ENCODE measurements around the gene ATP6V1G2.
A peak's percentile ranks its signal among the peaks of the same experiment; 100 is the strongest.

Gene ATP6V1G2

GRCh38 chr6:31546958-31547726 lies 734 bp upstream of the ATP6V1G2 start, which contains the start of gene NFKBIL1:
Gene NFKBIL1, plus strand, starts transcription at chr6:31547608. Its CDS starts 87 bp downstream, at chr6:31547695.
- DNase-seq, result peak; percentile 96

GRCh38 chr6:31545291-31545690 lies 1.1 kb downstream of the ATP6V1G2 start:
- no peak for DNase-seq

DNA sequence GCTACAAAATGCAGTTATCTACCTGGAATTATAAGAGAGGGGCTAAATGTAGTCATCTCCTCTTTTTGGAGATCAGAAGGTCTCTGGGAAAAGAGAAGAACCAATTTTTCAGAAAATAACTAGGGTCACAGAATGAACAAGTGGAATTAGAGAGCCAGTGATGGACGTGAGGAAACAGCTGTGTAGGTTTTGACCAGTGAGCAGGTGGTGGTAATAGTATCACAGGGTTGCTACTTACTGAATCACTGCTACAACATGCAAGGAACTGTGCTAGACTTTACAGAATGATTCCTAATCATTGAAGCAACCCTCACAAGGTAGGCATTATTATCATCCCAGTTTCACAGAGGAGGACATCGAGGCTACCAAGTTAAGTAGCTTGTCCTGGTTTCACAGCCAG lies 1.7 kb downstream of the ATP6V1G2 start:
- DNase-seq, result no peak

DNA sequence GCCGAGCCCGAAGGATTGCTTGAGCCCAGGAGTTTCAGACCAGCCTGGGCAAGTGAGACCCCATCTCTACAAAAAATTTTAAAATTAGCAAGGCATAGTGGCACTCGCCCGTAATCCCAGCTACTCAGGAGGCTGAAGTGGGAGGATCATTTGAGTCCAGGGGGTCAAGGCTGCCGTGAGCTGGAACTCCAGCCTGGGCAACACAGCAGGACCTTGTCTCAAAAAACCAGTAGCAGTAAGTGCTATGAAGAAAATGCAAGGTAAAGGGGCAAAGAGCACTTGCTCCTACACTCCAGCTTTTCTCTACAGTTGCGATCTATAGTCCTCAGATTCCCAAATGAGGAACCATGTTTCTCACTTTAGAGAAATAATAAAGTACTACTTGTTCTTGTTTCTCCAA lies 2.8 kb downstream of the ATP6V1G2 start:
- DNase-seq, result no peak

DNA sequence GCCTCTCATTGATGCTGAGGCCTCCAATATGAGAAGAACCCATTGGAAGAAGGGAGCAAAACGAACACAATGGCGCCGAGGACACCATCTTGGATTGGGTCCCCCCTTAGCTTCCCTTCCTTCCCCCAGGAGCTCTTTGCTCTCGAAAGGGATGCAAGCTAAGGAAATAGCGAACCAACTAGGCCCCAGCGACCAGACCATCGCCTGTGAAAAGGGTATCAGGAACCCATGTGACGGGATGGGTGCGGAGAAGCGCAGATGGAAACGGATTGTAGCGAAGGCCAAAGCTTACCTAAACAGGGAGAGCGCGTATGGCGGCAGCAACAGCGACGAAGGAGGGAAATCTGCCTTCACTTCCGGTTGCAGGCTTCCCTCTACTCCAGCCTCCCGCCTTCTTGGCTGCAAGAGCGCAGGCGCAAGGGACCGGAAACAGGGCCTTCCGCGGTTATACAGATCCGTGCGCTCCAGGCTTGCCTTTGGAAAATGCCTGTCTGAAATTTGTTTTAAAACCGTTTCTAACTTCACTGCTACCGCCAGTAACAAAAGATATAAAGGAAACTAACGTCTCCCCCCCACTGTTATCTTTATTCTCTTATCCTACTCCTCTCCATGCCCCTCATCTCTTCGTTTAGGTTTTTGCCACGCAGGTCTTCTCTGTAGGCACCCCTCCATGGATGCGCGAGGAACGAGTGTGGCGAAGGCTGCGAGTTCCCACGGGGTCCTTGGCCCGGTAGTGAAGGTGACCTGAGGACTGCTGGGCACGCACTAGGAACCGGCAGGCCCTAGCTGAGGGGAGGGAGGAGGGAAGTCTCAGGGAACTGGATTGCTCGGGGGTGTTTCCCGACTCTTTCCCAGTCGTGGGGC lies 4.5 kb downstream of the ATP6V1G2 start, which contains the start of gene DDX39B:
DDX39B (minus strand) TSS at position 346 of the 864 bp plus-strand sequence. CDS start 1,471 bp downstream, outside the sequence.
- DNase-seq, result peak; percentile 79

DNA sequence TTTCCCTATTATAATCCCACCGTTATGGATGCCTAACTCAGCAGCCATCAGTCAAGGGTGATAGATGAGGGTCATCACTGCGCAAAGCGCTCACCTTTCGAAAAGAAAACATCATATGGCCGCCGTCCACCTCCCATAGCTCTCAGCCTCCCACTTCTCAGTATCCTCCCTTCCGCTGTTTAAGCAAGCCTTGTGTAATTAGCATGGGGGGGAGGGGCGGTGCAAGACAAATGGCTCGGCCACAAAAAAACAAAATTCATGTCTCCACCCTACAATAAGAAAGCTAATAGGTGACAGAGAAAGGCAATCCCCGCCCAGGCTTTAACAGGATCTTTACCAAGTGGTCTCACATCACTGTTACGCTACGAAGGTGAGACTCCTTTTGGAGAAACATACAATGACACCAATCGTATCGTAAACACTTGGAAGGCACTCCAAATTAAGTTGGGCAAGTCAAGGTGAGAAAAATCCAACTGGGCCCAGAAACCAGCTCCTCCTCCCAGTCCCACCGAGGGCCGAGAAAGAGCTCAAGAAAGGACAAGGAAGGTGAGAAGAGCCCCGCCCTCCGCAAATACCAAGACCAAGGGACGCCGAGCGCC lies 5.2 kb downstream of the ATP6V1G2 start:
- DNase-seq, result no peak

- DNase-seq, result no peak
These were observed 5.8 kb downstream of the ATP6V1G2 start for GRCh38 chr6:31540640-31541039.

DNA sequence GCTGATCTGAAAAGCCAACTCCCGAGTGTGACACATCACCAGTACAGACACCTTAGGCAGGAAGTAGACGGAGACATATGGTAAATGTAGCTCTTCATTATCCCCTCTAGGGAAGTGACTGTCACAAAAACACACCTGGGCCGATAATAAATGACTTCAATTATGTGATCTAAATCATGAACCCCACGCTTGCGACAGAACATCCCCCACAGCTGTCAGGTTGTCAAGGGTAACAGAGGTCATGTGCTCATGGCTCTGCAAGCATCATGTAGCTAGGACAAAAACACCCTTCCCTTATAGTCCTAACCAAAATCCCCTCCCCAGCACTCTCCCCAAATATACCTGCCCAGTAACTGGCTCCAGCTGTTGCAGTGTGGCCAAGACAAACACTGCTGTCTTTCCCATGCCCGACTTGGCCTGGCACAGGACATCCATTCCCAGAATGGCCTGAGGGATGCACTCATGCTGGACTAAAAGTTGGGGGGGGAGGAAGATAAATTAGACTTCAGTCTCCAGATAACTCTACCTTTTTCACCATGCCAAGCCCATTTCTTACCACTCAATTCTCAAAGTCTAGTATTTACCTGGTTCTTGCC lies 7.5 kb downstream of the ATP6V1G2 start:
- DNase-seq, result no peak

DNA sequence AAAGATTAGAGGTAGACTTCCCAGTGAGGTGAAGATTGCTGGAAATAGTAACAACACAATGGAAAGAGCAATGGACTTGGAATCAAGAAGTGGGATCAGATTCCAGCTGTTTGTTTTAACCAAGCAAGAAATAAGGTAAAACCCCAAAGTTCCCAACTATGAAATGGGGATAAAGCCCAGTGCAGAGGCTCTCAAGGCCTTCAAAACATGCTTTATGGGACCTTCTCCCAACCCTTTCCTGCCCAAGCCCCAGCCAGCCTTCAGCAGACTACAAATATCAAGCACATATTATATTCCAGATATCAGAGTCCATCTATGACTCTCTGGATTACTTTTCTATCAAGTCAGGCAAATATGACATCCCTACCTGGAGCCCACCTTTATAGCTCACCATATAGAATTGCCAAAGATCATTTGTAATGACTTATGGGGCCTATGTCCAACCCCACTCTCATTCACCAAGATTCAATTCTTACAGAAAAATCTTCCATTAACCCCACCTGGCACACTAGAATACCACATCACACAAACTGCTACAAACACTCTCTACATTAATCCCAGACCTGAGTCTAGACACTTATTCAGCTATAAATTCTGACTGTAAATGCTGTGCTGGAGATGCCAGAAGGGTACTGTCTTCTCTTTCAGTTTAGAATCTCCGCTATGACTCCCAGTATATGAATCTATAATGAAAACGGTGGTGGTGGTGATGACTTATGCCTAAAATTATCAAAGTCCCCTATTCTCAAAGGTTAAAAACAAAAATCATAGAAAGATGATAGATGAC lies 10.7 kb downstream of the ATP6V1G2 start:
- DNase-seq, result no peak

GRCh38 chr6:31534521-31535040 lies 11.8 kb downstream of the ATP6V1G2 start:
- no peak for DNase-seq

- no peak for DNase-seq
These were observed 12.4 kb downstream of the ATP6V1G2 start for GRCh38 chr6:31534011-31534410.

DNA sequence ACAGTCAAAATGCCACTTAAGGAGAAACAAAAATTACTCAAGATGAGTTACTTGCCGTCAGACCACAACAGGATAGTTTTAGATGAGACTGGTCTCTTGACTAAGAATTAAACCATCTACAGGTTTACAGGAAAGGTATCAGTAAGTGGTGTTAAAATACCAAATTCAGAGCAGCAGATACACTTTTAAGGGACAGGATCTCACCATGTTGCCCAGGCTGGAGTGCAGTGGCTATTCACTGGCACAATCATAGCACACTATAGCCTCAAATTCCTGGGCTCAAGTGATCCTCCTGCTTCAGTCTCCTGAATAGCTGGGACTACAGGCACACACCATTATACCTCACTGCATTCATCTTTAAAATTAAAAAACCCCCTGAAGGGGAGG lies 13.0 kb downstream of the ATP6V1G2 start:
- no peak for DNase-seq

DNA sequence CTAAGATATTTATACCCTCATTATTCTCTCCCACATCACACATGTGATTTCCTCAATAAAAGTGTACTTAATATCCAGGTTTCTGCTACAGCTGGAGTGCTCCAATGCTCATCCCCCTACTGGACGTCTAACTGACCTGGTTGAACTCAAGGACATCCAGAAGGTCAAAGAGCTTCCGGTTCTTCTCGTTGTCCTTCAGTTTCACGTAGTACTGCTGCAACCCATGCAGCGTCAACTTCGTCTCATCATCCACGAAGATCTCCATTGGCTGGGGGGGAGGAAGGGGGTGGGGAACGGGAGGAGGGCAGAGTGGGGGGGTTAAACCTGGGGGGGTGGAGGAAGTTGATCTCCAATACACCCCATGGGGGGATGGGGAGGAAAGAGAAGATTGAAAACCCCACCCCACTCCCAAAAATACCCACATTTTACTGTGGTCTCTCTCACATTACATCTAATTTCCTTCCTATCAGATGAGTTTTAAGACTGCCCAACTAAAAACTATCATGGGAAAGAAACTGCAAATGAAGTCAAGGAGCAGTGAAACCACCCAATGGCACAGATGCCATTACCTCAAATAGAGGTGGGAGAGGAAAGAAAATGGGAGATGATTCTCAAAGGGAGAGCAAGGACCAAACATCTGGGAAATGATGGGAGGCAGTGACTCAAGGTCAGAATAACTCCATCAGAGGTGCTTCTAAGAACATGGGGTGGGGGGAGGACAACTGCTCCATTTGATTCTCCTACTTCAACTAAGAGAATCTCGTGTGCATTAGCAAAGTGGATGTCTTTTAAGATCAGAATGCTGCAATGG lies 13.6 kb downstream of the ATP6V1G2 start:
- no peak for DNase-seq

DNA sequence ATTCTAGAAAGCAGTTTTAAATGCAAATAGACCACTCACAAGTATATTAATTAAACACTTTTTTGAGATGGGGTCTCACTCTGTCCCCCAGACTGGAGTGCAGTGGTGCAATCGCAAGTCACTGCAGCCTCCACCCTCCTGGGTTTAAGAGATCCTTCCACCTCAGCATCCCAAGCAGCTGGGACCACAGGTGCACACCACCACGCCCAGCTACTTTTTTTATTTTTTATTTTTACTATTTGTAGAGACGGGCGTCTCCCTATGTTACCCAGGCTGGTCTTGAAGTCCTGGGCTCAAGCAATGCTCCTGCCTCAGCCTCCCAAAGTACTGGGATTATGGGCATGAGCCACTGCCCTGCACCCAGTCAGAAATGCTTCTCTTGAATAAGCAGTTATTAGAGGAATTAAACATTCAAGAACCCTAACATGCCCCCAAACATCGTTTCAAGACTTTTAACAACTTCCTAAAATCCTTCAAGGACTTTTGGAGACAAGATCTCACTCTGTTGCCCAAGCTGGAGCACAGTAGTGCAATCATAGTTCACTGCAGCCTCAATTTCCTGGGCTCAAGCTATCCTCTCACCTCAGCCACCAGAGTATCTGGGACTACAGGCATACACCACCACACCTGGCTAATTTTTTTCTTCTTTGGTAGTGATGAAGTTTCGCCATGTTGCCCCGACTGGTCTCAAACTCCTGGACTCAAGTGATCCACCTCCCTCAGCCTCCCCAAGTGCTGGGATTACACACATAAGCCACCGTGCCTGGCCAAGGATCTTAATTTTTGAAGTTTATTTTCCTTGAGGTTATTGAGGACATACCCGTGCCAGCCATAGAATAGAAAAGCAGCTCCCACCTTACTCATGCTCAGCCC lies 14.4 kb downstream of the ATP6V1G2 start:
- DNase-seq, result no peak

GRCh38 chr6:31531162-31531561 lies 15.2 kb downstream of the ATP6V1G2 start:
- no peak for DNase-seq

GRCh38 chr6:31530659-31531058 lies 15.7 kb downstream of the ATP6V1G2 start:
- DNase-seq, result no peak

- no peak for DNase-seq
These were observed 16.9 kb downstream of the ATP6V1G2 start for GRCh38 chr6:31529329-31530150.

GRCh38 chr6:31528821-31529328 lies 17.5 kb downstream of the ATP6V1G2 start, which contains the start of gene MCCD1:
Gene MCCD1, plus strand, starts transcription at chr6:31528962. Its CDS starts 53 bp downstream, at chr6:31529015.
- DNase-seq, result no peak

- DNase-seq, result no peak
These were observed 18.1 kb downstream of the ATP6V1G2 start for GRCh38 chr6:31528307-31528777.
